HG03060 (cell line): ENCODE data around the gene BRICD5.
A peak's percentile ranks its signal among the peaks of the same experiment; 100 is the strongest.

Source experiments
- ATAC-seq: cut with Tn5 transposase; IDR thresholded peaks from one replicate; pipeline ENCODE4 v1.9.1; 2021; ENCODE audit warnings: low read depth, moderate number of reproducible peaks; ENCODE audit not compliant: unreplicated experiment

Gene BRICD5

GRCh38 chr16:2223942-2224486 is 13.4 kb upstream of the BRICD5 start:
- no peak for ATAC-seq

GRCh38 chr16:2223221-2223941 is 12.7 kb upstream of the BRICD5 start, which contains the start of gene E4F1:
E4F1 (plus strand) TSS chr16:2223591; CDS start chr16:2223614, 23 bp downstream.
- peak; percentile 91 for ATAC-seq

- no peak for ATAC-seq
These were observed 5.7 kb upstream of the BRICD5 start for GRCh38 chr16:2216330-2216729.

GRCh38 chr16:2214719-2214968 is 4.0 kb upstream of the BRICD5 start, which contains the start of gene PGP:
PGP (minus strand) TSS chr16:2214840; CDS start chr16:2214777, 63 bp downstream.
- no peak for ATAC-seq

GRCh38 chr16:2213817-2214718 is 3.4 kb upstream of the BRICD5 start:
- ATAC-seq, result no peak

GRCh38 chr16:2212362-2213324 is 2.0 kb upstream of the BRICD5 start:
- no peak for ATAC-seq

- no peak for ATAC-seq
These were observed 1.3 kb upstream of the BRICD5 start for GRCh38 chr16:2211923-2212347.

- ATAC-seq, result no peak
These were observed 692 bp downstream of the BRICD5 start for GRCh38 chr16:2210009-2210332.

- no peak for ATAC-seq
These were observed 1.2 kb downstream of the BRICD5 start for GRCh38 chr16:2209258-2210008.

GRCh38 chr16:2208772-2209171 is 1.9 kb downstream of the BRICD5 start:
- no peak for ATAC-seq

- ATAC-seq, result no peak
These were observed 2.4 kb downstream of the BRICD5 start for GRCh38 chr16:2208308-2208707.

GRCh38 chr16:2207872-2208271 is 2.8 kb downstream of the BRICD5 start:
- no peak for ATAC-seq

- ATAC-seq, result no peak
These were observed 3.8 kb downstream of the BRICD5 start for GRCh38 chr16:2206780-2207433.

- ATAC-seq, result no peak
These were observed 4.3 kb downstream of the BRICD5 start for GRCh38 chr16:2206420-2206779.

GRCh38 chr16:2205967-2206313 is 4.7 kb downstream of the BRICD5 start:
- ATAC-seq, result peak; percentile 15

GRCh38 chr16:2205104-2205966 is 5.3 kb downstream of the BRICD5 start, which contains the start of gene MLST8:
MLST8 (plus strand) TSS chr16:2205454; CDS start chr16:2206086, 632 bp downstream.
- peak; percentile 65 for ATAC-seq

GRCh38 chr16:2204416-2205103 is 6.1 kb downstream of the BRICD5 start:
- ATAC-seq, result no peak
